NCI-H446 treated with DMSO at 0.1 percent for 48 hours (cell line): ENCODE results near the gene LDB3.

Experiments
- DNase-seq: peaks from one replicate; lab custom pipeline; 2025; lab: John Stamatoyannopoulos, UW

Gene LDB3

GRCh38 chr10:86686972-86687371 lies 18.7 kb downstream of the LDB3 start:
- no peak for DNase-seq

DNA sequence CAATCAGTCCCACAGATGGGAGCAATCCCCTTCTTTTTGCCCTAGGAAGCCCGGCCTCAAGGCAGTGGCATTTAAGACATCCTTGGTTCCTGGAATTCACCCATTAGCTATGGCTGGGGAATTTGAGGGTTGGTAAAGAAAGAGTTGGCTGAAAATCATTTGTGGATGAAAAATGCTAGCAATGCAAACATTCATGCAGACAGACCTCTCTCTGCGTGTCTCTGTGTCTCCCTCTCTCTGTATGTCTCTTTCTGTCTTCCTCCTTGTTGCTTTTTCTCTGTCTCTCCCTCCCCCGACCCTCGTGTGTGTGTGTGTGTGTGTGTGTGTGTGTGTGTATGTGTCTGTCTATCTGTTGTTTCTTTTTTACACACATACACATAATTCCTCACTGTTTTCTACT lies 19.4 kb downstream of the LDB3 start:
- DNase-seq, result no peak

DNA sequence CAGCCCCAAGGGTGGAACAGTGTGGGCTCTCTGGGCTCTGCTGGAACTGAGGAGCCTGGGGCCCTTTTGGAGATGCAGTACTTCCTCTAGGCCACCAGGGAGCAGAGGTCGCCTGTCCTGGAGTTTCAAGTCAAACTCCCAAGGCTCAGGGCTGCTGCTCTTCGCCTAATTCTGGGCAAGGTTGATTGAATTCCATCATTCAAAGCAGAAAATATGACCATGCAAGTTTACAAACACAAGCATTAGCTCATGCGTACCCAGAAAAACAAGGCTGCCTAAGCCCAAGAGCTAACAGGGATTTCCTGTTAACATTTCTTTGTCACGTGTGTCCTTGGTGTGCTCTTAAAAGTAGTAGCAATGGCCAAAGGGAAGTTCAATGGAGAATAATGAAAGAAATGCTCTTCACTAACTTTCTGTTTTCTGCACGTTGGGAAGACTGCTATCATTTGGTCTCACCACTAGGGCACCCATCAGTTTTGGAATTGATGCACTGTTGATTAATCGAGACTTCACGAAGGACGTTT lies 20.1 kb downstream of the LDB3 start:
- DNase-seq, result peak; percentile 0

DNA sequence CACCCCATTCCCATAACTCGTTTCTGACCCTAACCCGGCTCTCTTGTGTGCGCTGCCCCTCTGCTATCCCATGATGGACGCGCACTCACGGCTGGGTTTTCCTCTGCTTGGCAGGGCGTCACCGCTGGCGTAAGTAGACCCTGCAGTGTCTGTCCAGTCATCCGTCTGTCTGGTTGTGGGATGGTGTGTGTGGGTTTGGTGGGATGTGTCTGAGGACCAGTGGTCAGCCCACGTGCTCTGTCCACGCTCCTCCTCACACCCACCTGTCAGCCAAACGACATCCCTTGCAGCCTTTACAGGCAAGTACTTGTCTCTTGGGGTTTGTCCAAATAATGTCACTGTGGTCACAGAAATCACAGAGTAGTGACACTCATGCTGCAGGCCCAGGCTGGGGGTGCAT lies 20.8 kb downstream of the LDB3 start:
- DNase-seq, result no peak

GRCh38 chr10:86690231-86690630 lies 21.9 kb downstream of the LDB3 start:
- DNase-seq, result no peak

DNA sequence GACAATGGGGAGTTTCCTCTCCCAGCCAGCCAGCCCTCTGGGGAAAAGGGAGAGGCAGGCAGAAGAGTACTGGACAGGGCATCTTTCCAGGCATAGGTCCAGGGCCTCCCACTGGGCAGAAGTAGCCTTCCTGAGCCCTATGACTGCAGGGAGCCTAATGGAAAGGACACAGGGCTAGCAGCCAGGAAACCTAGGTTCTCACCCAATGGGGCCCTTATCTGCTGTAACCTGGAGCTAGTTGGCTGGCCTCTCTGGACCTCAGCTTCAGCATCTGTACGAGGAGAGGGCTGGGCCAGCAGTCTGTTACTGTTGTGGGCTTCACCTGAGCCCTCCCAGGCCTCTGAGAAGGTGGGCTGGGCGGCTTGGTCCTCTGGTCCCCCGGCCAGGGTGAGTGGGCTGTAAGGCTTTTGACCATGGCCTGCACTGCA lies 22.4 kb downstream of the LDB3 start:
- DNase-seq, result no peak

DNA sequence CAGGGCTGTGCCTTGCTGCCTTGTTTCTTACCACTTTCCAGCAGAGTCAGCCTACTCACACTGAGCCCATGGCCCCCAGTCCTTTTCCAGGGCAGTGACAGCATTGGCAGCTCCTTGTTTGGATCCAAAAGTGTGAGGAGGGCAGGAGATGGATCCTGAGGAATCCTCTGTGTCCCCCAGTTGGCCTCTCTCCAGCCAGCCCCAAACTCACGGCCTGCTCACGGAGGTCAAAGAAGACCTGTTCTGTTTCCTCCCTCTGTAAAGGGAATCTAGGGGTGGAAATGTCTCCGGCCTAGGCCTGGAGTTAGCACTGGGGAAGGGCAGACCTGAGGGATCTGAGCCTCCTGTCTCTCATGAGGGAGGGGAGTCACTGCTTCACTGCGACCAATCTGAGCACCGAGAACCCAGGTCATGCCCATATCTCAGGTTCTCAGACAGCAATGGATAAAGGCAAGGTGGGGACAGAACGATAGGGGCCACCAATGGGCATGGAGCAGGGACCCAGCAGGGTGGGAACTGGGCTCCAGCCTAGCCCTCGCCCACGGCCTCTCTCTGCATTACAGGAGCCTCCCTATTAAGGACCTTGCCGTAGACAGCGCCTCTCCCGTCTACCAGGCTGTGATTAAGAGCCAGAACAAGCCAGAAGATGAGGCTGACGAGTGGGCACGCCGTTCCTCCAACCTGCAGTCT lies 23.2 kb downstream of the LDB3 start:
- DNase-seq, result no peak

- no peak for DNase-seq
Observed at GRCh38 chr10:86692023-86692514, 23.8 kb downstream of the LDB3 start.

GRCh38 chr10:86692664-86693063 lies 24.4 kb downstream of the LDB3 start:
- no peak for DNase-seq

DNA sequence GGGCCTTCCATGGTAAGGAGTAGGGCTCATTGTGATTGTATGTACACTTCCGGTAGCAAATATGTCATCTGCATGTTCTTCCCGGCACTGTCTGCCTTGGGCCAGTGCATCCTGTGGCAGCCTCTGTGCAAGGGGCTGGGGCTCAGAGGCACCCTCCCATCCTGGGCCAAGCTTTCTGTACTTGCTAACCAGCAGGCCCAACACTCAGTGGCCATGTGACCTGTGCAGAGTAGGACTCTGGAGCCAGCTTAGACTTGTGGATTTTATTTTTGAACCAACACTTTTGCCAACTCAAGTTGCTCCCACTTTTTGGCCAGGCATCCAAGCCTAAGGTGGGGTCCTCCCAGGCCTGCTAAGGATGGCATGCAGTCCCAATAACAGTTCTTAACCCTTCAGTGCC lies 25.0 kb downstream of the LDB3 start:
- no peak for DNase-seq

- DNase-seq, result peak; percentile 2
Observed at GRCh38 chr10:86693721-86694369, 25.5 kb downstream of the LDB3 start.

DNA sequence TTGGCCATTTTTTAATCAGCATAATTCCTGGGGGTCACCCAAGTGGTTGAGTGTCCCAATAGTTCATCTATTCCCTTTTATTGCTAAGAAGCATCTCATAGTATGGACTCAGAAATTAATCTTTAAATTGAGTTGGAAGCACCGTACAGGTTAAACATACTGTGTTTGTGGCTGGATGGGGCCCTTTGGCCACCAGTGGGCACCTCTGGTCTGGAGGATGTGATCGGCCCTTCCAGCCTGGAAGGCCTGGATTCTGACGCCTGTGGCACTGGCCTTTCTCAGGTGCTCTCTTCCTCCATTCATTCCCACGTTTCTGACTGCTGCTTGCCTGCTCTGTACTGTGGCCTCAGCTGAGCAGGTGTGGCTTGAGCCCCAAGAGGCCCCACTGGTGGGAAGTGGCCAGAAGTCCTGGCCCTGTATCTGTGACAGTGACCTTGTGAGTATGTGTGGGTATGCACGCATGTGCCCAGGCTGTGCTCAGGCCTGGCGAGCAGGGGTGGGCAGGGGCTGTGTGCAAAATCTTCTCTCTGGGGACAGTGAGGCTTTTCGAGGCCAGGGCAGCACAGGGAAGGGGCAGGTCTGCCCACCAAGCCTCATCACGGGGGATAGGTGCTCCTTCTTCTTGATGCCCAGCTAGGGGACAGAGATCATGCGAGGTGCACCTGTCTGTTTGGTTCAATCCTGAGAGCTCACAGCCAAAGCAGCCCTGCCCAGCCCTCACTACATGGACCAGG lies 30.1 kb downstream of the LDB3 start:
- DNase-seq, result no peak

DNA sequence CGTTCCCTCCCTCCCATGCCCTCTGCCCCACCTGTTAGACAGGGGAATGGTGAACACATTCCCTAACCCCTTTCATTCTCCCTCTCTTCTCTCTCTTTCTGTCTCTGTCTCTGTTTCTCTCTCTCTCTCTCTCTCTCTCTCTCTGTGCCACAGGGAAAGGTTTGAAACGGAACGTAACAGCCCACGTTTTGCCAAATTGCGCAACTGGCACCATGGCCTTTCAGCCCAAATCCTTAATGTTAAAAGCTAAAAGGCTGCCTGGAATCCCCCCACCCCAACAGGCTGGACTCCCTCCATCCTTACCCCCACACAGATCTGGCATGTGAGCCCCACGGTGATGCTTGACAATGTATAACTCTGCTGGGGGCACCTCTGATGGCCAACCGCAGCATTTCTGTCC lies 30.8 kb downstream of the LDB3 start:
- DNase-seq, result no peak

DNA sequence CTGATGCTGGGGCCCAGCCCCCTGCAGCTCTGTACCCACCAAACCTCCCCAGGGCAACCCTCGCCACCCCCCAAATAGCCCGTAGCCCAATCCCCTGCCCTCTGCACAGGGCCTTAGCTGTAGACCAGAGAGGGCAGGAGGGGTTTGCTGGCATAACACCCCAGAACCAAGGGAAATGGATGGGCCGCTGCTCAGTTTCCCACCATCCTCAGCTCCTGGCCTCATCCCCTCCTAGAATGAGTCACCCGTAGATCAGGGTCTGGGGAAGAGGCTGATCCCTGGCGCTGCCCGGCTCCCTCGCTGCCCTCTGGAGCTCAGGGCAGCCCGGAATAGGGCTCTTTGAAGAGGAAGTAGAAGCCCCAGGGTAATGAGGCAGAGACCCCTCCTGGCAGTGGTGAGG lies 31.2 kb downstream of the LDB3 start:
- DNase-seq, result no peak

- no peak for DNase-seq
Observed at GRCh38 chr10:86699991-86700840, 31.9 kb downstream of the LDB3 start.

DNA sequence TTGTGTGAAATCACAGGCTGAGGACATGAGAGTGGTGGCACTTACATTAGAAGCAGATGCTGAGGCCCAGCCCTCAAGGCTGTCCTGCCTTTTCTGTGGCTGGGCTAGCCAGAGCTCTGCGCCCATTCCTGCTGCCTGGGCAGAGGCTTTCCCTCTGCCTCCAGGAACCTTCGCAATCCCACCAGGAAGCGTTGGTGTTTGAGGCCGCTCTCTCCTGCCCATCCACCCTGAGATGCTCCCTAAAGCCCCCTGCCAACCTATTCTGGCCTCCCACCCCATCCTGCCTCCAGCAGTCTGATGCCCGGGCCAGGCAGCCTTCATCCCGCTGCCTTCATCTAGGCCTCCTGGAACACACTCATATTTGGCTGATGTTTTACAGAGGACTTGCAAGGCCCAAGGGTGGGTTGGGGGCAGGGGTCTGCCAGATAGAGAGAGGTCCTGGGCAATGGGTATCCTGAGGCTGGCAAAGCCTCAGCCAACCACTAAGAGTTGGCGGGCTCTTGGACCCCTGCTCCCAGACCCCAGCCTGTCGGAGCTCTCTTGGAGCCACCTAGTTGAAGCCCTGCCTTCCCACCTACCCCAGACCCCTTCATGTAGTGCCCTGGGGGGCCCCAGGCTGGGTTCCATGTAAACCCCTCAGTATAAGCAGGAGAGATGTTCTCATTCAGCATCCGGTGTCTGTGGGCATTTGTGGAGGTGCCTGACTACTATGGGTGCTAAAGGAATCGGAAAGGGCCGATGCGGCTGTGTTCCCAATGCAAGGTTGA lies 32.7 kb downstream of the LDB3 start:
- DNase-seq, result no peak

DNA sequence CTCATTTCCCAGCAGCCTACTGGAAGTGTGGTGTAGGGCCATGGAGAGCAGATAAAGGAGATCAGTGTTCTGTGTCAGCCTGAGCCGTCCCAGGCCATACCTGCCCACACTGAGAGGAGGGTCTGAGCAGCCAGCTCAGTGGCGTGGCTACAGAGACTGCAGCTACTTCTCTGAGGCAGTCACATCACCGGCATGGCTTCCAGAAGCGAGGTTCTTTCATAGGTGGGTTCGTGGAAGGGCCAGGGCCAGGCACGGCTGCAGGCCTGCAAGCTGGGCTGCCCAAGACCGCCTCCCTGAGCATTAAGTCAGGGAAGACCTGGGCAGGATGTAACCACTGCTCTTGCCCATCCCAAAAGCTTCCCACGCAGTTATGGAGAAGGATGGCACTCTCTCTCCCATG lies 34.9 kb downstream of the LDB3 start:
- no peak for DNase-seq

GRCh38 chr10:86705139-86705538 lies 36.8 kb downstream of the LDB3 start:
- no peak for DNase-seq

GRCh38 chr10:86705905-86706304 lies 37.6 kb downstream of the LDB3 start:
- DNase-seq, result no peak

GRCh38 chr10:86706401-86706841 lies 38.1 kb downstream of the LDB3 start:
- DNase-seq, result no peak

GRCh38 chr10:86706977-86707376 lies 38.7 kb downstream of the LDB3 start:
- no peak for DNase-seq
